Prostate gland (tissue), 2 donors: Measurements from ENCODE around the gene NSD1. TPM values are rescaled to one million over a fixed set of nuclear protein-coding genes. Genes with fewer than 3 reads are reported as not detected.
"Not testable (repeated sequence)": the region's sequence is repeated elsewhere in the genome, so short reads cannot be mapped to it uniquely, and the experiment has no call there.

ENCODE experiments used
- DNase-seq: peaks from one replicate; pipeline ENCODE4 v3.0.0-alpha.2; 2019; ENCODE audit warnings: low spot score
- H3K27ac ChIP-seq, 2 donors: fragments of 200-600 bp; sonication (generic); 2 replicates each; pipeline ENCODE4 v1.5.1; 2017 to 2019
- H3K27me3 ChIP-seq: fragments of 200-600 bp; sonication (generic); replicated peaks from 2 replicates; pipeline ENCODE4 v1.5.1; 2019; ENCODE audit not compliant: insufficient read depth
- H3K36me3 ChIP-seq, 2 donors: fragments of 200-600 bp; sonication (generic); 1 replicate in 1 of 2; 2 replicates in 1 of 2; pipeline versions ENCODE4 v1.5.1 to v1.8.1; 2017 to 2019
- H3K4me1 ChIP-seq: fragments of 200-600 bp; sonication (generic); replicated peaks from 2 replicates; pipeline ENCODE4 v1.5.1; 2019
- H3K4me3 ChIP-seq, 2 donors: fragments of 200-600 bp; sonication (generic); 2 replicates each; pipeline ENCODE4 v1.5.1; 2017 to 2019
- H3K9me3 ChIP-seq: fragments of 200-600 bp; sonication (generic); 2 replicates; pipeline ENCODE4 v1.5.1; 2017
- CTCF ChIP-seq, 4 experiments: fragments of 200-600 bp in 2 of 4; fragments of 450-650 bp in 2 of 4; sonication (generic) in 2 of 4; IDR thresholded peaks; 1 replicate in 3 of 4; 2 replicates in 1 of 4; pipeline ENCODE4 v1.5.1; 2016 to 2019; ENCODE audit warnings: antibody characterized with exemption in 4 of 4, mild to moderate bottlenecking in 2 of 4, moderate library complexity in 2 of 4
- POLR2A ChIP-seq: fragments of 450-650 bp; IDR thresholded peaks from one replicate; pipeline ENCODE4 v1.6.1; 2016; ENCODE audit warnings: antibody characterized with exemption, mild to moderate bottlenecking
- POLR2AphosphoS5 ChIP-seq: sonication (generic); formaldehyde crosslinking; IDR thresholded peaks from one replicate; pipeline ENCODE4 v1.6.1; 2017; ENCODE audit warnings: antibody characterized with exemption
- WGBS: methylation state at CpG from one replicate; pipeline ENCODE4 v1.1.5; 2018; 5-methylcytosine and 5-hydroxymethylcytosine counted together
- intact Hi-C: fragments of 100-400 bp; cut with DNase I; formaldehyde crosslinking; loops from one replicate; pipeline ENCODE4 v1.14.2; 2022
- total RNA-seq, 2 donors: library from RNA; depleted of rRNA; stranded (reverse); fragments of >200 nt; gene quantifications; one replicate each; pipeline ENCODE4 v1.1.0, GENCODE V29; 2016

The NSD1 gene
- total RNA-seq, 2 donors from 2014 or later, result 37.2 to 53.9 TPM

GRCh38 chr5:177338251-177339106 lies 204.9 kb downstream of the NSD1 start:
- TF ChIP-seq POLR2AphosphoS5 (no peak), POLR2A (no peak), CTCF (IDR thresholded peaks at IDR 0.05) (no peak)
- H3K4me3 ChIP-seq, result no peak overlapping the region
- no peaks in the 10 kb centered on the region for H3K4me1 ChIP-seq
- intact Hi-C loops, result no loop called here
- H3K9me3 ChIP-seq, result no peaks in the 10 kb centered on the region
- 84% methylated on average over 22 of the region's 22 CpGs for WGBS
- peaks cover 6 to 19% of the 10 kb centered on the region in 2 donors for H3K36me3 ChIP-seq
- no peak for DNase-seq
- no peaks in the 10 kb centered on the region for H3K27me3 ChIP-seq
- H3K27ac ChIP-seq, result no peak overlapping the region

GRCh38 chr5:177339107-177339638 lies 205.6 kb downstream of the NSD1 start:
- Histone ChIP-seq H3K27ac (no peak overlapping the region), H3K9me3 (no peaks in the 10 kb centered on the region), H3K4me1 (no peaks in the 10 kb centered on the region), H3K4me3 (no peak overlapping the region), H3K27me3 (no peaks in the 10 kb centered on the region), H3K36me3 (peaks cover 3 to 12% of the 10 kb centered on the region in 2 donors)
- WGBS, result 69% methylated on average over 11 of the region's 11 CpGs
- intact Hi-C loops, result no loop called here
- TF ChIP-seq POLR2A (no peak), POLR2AphosphoS5 (no peak), CTCF (IDR thresholded peaks at IDR 0.05) (no peak)
- DNase-seq, result no peak

- H3K4me3 ChIP-seq, H3K4me1 ChIP-seq, intact Hi-C loops, H3K9me3 ChIP-seq, DNase-seq, H3K27ac ChIP-seq, H3K27me3 ChIP-seq, H3K36me3 ChIP-seq: not testable (repeated sequence)
- WGBS, result 95% methylated on average over 14 of the region's 14 CpGs
Measured at GRCh38 chr5:177343000-177343399, 209.4 kb downstream of the NSD1 start.

GRCh38 chr5:177343777-177344176 lies 210.2 kb downstream of the NSD1 start:
- no peak for DNase-seq
- no peaks in the 10 kb centered on the region for H3K36me3 ChIP-seq
- intact Hi-C loops, result no loop called here
- TF ChIP-seq POLR2AphosphoS5 (no peak), POLR2A (no peak), CTCF (IDR thresholded peaks at IDR 0.05) (no peak)
- no peaks in the 10 kb centered on the region for H3K4me1 ChIP-seq
- no peaks in the 10 kb centered on the region for H3K27me3 ChIP-seq
- no peak overlapping the region for H3K4me3 ChIP-seq
- WGBS, result 92% methylated on average over 6 of the region's 6 CpGs
- H3K27ac ChIP-seq, result no peak overlapping the region
- no peaks in the 10 kb centered on the region for H3K9me3 ChIP-seq

GRCh38 chr5:177344891-177345290 lies 211.3 kb downstream of the NSD1 start:
- TF ChIP-seq CTCF (IDR thresholded peaks at IDR 0.05) (no peak), POLR2A (no peak), POLR2AphosphoS5 (no peak)
- Histone ChIP-seq H3K9me3 (no peaks in the 10 kb centered on the region), H3K27me3 (no peaks in the 10 kb centered on the region), H3K4me3 (no peak overlapping the region), H3K27ac (no peak overlapping the region), H3K36me3 (no peaks in the 10 kb centered on the region), H3K4me1 (peaks cover 7% of the 10 kb centered on the region)
- intact Hi-C loops, result no loop called here
- DNase-seq, result no peak
- WGBS, result 94% methylated on average over 6 of the region's 6 CpGs
